Measurements from ENCODE around the gene CUTC.

The CUTC gene

GRCh38 chr10:99784727-99785441, 52.9 kb downstream of the CUTC start:
- no peak for TF ChIP-seq CTCF (conservative IDR thresholded peaks at IDR 0.05; ENCODE audit: low read depth)
- ChIA-PET POLR2A (ENCODE audit: low non-redundant PET) (no interaction called here), CTCF (interaction anchor here (1.7 kb wide), 1 partner anchor 61 kb away, joined by 3 read pairs; no protein-coding TSS in a partner anchor)
- H3K27ac ChIP-seq = no peak overlapping the region
- peak; percentile 20 for DNase-seq (ENCODE audit: low spot score)

GRCh38 chr10:99785646-99786045, 53.6 kb downstream of the CUTC start:
- POLR2A ChIA-PET (ENCODE audit: low non-redundant PET) = interaction anchor here (0.7 kb wide), 1 partner anchor 72 kb away, joined by 5 read pairs; no protein-coding TSS in a partner anchor
- H3K27ac ChIP-seq = no peak overlapping the region
- CTCF ChIA-PET = interaction anchor here (1.7 kb wide), 1 partner anchor 60 kb away, joined by 3 read pairs; no protein-coding TSS in a partner anchor
- TF ChIP-seq CTCF (conservative IDR thresholded peaks at IDR 0.05; ENCODE audit: low read depth) = no peak
- peak; percentile 82 for DNase-seq (ENCODE audit: low spot score)

- H3K27ac ChIP-seq = no peak overlapping the region
- CTCF ChIA-PET = no interaction called here
- POLR2A ChIA-PET (ENCODE audit: low non-redundant PET) = no interaction called here
- TF ChIP-seq CTCF (conservative IDR thresholded peaks at IDR 0.05; ENCODE audit: low read depth) = no peak
- DNase-seq (ENCODE audit: low spot score) = no peak
These were observed 55.3 kb downstream of the CUTC start for GRCh38 chr10:99787311-99787710.

GRCh38 chr10:99787782-99788445, 55.9 kb downstream of the CUTC start:
- DNase-seq (ENCODE audit: low spot score) = no peak
- H3K27ac ChIP-seq = no peak overlapping the region
- ChIA-PET POLR2A (ENCODE audit: low non-redundant PET) (no interaction called here), CTCF (interaction anchor here (1.1 kb wide), 1 partner anchor 20 kb away, joined by 3 read pairs; no protein-coding TSS in a partner anchor)
- no peak for TF ChIP-seq CTCF (conservative IDR thresholded peaks at IDR 0.05; ENCODE audit: low read depth)

GRCh38 chr10:99788598-99789256, 56.7 kb downstream of the CUTC start:
- ChIA-PET POLR2A (ENCODE audit: low non-redundant PET) (no interaction called here), CTCF (interaction anchor here (1.1 kb wide), 1 partner anchor 21 kb away, joined by 3 read pairs; no protein-coding TSS in a partner anchor)
- no peak for TF ChIP-seq CTCF (conservative IDR thresholded peaks at IDR 0.05; ENCODE audit: low read depth)

GRCh38 chr10:99791831-99792230, 59.8 kb downstream of the CUTC start:
- ChIA-PET CTCF (no interaction called here), POLR2A (ENCODE audit: low non-redundant PET) (no interaction called here)
- DNase-seq (ENCODE audit: low spot score) = no peak
- H3K27ac ChIP-seq = no peak overlapping the region
- no peak for TF ChIP-seq CTCF (conservative IDR thresholded peaks at IDR 0.05; ENCODE audit: low read depth)

More at GRCh38 chr10:99788598-99789256, 56.7 kb downstream of the CUTC start:
- no peak overlapping the region for H3K27ac ChIP-seq
- no peak for DNase-seq (ENCODE audit: low spot score)
